ENCODE measurements around the gene PACS1. TPM values are rescaled to one million over a fixed set of nuclear protein-coding genes. Genes with fewer than 3 reads are reported as not detected.

The PACS1 gene
- total RNA-seq, 3 donors from 2014 or later (not counting 1 experiment from before 2014, with no cell fraction given), result 176 to 204 (median 186) TPM

DNA sequence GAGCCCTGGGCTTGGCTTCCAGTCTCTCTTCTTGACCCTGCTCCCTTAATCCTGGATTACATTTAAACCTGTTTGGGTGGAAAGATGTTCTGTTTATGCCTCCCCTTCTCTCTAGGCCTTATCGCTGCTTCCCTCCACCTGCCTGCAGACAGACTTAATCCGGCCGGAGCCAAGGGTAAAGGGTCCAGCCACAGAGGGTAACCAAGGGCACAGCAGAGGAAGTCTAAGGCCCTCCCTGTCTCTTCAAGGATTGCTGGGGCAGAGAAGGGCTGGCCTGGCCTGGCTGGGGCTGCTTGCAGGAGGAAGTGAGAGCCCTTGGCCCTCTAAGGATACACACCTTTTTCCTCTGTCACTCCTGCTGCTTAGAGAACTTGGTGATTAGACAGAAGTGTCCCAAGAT, 23.2 kb upstream of the PACS1 start:
- H3K27ac ChIP-seq (ENCODE audit: low read length), result no peak overlapping the region
- H3K4me3 ChIP-seq (ENCODE audit: low read length), result no peak overlapping the region
- peaks cover 0 to 11% of the 10 kb centered on the region in 2 donors for H3K27me3 Mint-ChIP-seq (ENCODE audit: low read depth in 2 of 2)
- H3K4me1 Mint-ChIP-seq, result peaks cover 20 to 22% of the 10 kb centered on the region in 2 donors
- 94% methylated on average over 3 of the region's 3 CpGs for WGBS (ENCODE audit: insufficient coverage)
- no peaks in the 10 kb centered on the region for H3K9me3 Mint-ChIP-seq
- TF ChIP-seq, protein P1, sequence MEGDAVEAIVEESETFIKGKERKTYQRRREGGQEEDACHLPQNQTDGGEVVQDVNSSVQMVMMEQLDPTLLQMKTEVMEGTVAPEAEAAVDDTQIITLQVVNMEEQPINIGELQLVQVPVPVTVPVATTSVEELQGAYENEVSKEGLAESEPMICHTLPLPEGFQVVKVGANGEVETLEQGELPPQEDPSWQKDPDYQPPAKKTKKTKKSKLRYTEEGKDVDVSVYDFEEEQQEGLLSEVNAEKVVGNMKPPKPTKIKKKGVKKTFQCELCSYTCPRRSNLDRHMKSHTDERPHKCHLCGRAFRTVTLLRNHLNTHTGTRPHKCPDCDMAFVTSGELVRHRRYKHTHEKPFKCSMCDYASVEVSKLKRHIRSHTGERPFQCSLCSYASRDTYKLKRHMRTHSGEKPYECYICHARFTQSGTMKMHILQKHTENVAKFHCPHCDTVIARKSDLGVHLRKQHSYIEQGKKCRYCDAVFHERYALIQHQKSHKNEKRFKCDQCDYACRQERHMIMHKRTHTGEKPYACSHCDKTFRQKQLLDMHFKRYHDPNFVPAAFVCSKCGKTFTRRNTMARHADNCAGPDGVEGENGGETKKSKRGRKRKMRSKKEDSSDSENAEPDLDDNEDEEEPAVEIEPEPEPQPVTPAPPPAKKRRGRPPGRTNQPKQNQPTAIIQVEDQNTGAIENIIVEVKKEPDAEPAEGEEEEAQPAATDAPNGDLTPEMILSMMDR (IDR thresholded peaks at IDR 0.05), result no peak
- H3K27me3 ChIP-seq (ENCODE audit: control insufficient read depth, insufficient read depth, low read length), result peaks cover 3% of the 10 kb centered on the region
- no peaks in the 10 kb centered on the region for H3K9me3 ChIP-seq (ENCODE audit: control insufficient read depth, insufficient read depth, low read length)
- no peak for ATAC-seq
- H3K36me3 ChIP-seq (ENCODE audit: control insufficient read depth, insufficient read depth, low read length), result no peaks in the 10 kb centered on the region
- H3K27ac Mint-ChIP-seq, result no peak overlapping the region
- no peaks in the 10 kb centered on the region for H3K36me3 Mint-ChIP-seq
- no peak overlapping the region for H3K4me3 Mint-ChIP-seq
- H3K4me1 ChIP-seq (ENCODE audit: control insufficient read depth, insufficient read depth, low read length), result peaks cover 19% of the 10 kb centered on the region
- intact Hi-C loops (cut with micrococcal nuclease), result no loop called here
- no peak for DNase-seq

DNA sequence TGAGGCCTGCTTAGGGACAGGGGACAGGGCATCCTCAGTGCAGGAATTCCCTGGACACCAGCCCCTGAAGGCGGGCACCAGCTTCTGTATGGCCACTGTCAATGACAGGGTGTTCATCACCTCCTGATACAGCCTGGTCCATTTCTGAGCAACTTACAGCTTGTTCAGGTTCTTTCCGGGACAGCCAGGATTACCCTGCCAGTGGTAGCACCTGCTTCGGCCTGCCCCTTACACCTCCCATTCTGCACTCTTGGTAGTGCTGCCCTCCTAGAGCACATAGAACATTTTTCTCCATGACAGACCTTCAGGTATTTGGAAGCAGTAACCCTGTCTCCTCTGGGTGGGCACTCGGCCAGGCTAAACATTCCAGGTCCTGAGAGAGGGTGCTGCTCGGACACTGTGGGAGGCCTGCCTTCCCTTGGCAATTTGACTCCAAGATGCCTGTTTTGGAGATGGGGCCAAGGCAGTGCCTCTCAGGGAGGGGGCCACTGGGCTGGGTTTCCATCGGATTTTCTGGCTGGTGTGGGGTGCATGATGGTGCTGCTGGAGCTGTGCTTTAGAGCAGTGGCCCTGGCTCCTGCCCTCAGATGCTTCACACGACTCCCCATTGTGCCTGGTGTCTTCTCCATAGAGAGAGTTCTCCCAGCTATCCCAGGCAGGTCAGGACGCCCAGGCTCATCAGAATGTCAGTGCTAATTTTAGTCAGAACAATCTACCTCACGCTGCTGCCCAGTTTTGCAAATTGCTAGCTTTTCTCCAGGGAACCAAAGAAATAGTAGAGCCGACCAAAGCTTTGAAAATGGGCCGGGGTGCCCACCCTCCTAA, 22.3 kb upstream of the PACS1 start:
- H3K9me3 ChIP-seq (ENCODE audit: control insufficient read depth, insufficient read depth, low read length), result no peaks in the 10 kb centered on the region
- peaks cover 0 to 11% of the 10 kb centered on the region in 2 donors for H3K27me3 Mint-ChIP-seq (ENCODE audit: low read depth in 2 of 2)
- H3K4me1 Mint-ChIP-seq, result peaks cover 28 to 30% of the 10 kb centered on the region in 2 donors
- H3K4me3 ChIP-seq (ENCODE audit: low read length), result no peak overlapping the region
- no peak for ATAC-seq
- intact Hi-C loops (cut with micrococcal nuclease), result no loop called here
- TF ChIP-seq, protein P1 (IDR thresholded peaks at IDR 0.05), result no peak
- no peaks in the 10 kb centered on the region for H3K36me3 ChIP-seq (ENCODE audit: control insufficient read depth, insufficient read depth, low read length)
- no peaks in the 10 kb centered on the region for H3K9me3 Mint-ChIP-seq
- H3K36me3 Mint-ChIP-seq, result no peaks in the 10 kb centered on the region
- peaks cover 24% of the 10 kb centered on the region for H3K4me1 ChIP-seq (ENCODE audit: control insufficient read depth, insufficient read depth, low read length)
- H3K27ac Mint-ChIP-seq, result no peak overlapping the region
- no peak overlapping the region for H3K4me3 Mint-ChIP-seq
- no peak overlapping the region for H3K27ac ChIP-seq (ENCODE audit: low read length)
- DNase-seq, result no peak
- 94% methylated on average over 11 of the region's 11 CpGs for WGBS (ENCODE audit: insufficient coverage)
- peaks cover 3% of the 10 kb centered on the region for H3K27me3 ChIP-seq (ENCODE audit: control insufficient read depth, insufficient read depth, low read length)

DNA sequence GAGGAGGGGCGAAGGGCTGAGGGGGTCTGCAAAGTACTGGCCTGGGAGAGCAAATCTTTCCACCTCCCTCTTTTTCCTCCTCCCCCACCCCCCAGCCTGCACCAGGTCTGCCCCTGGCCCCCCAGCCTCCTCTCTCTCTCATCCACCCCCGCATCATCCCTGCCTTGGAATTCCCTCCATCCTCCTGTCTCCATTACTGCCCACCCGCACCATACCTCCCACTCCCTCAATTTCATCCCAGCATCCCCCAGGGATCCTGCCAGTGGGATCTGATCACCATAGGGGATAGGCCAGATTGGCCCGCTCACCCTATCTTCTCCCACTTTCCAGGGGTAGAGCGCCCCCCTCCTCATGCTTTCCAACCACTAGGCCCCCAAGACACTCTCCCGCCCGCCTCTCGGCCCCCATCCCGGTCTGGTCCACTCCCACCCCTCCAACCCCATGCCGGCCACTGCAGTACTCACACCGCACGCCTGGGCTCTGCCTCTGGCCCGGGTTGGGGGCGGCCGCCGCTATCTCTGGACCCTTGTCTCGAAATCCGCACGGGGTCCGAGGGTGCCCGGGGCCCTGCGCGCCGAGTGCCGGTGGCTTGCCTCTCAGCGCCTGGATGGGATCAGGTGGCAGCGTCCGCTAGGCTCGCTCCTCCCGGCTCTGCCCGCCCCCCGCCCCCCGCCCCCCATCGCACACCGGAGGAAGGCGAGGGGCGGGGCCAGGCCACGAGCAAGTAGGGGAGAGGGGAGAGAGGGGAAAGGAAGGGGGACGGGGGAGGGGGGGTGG, 21.3 kb upstream of the PACS1 start, which contains the start of gene GAL3ST3:
TSS of gene GAL3ST3 (minus strand) at position 615 of the 777 bp plus-strand sequence. CDS start 3,746 bp downstream, outside the sequence.
- ATAC-seq (no peak), DNase-seq (no peak)
- Histone ChIP-seq H3K27ac (ENCODE audit: low read length) (no peak within 1 kb of the TSS), H3K27me3 (ENCODE audit: control insufficient read depth, insufficient read depth, low read length) (peaks cover 3% of the 10 kb centered on the region), H3K4me3 (ENCODE audit: low read length) (no peak within 1 kb of the TSS), H3K36me3 (ENCODE audit: control insufficient read depth, insufficient read depth, low read length) (peaks cover 2% of the 10 kb centered on the region), H3K4me1 (ENCODE audit: control insufficient read depth, insufficient read depth, low read length) (peaks cover 33% of the 10 kb centered on the region), H3K9me3 (ENCODE audit: control insufficient read depth, insufficient read depth, low read length) (no peaks in the 10 kb centered on the region)
- no peak within 1 kb of the TSS for H3K27ac Mint-ChIP-seq
- H3K27me3 Mint-ChIP-seq (ENCODE audit: low read depth in 2 of 2), result peaks cover 0 to 11% of the 10 kb centered on the region in 2 donors
- H3K4me3 Mint-ChIP-seq, result no peak within 1 kb of the TSS
- TF ChIP-seq, protein P1 (IDR thresholded peaks at IDR 0.05), result no peak
- H3K9me3 Mint-ChIP-seq, result no peaks in the 10 kb centered on the region
- WGBS (ENCODE audit: insufficient coverage), result 20% methylated on average over 33 of the region's 39 CpGs
- peaks cover 34 to 37% of the 10 kb centered on the region in 2 donors for H3K4me1 Mint-ChIP-seq
- intact Hi-C loops (cut with micrococcal nuclease), result no loop called here
- no peaks in the 10 kb centered on the region for H3K36me3 Mint-ChIP-seq
